MM.1S (cell line): ENCODE data around the gene SLC6A3.

ENCODE experiments used
- EZH2phosphoT487 ChIP-seq: fragments of 300-600 bp; sonication (generic); IDR thresholded peaks from 2 replicates; pipeline ENCODE4 v1.6.1; 2018; ENCODE audit warnings: antibody characterized with exemption, low read length
- TF ChIP-seq, protein P1 (sequence below): fragments of 300-600 bp; sonication (generic); IDR thresholded peaks from 2 replicates; pipeline ENCODE4 v1.5.1; 2016; ENCODE audit warnings: antibody characterized with exemption, low read length, mixed read lengths

- TF ChIP-seq, protein P1, sequence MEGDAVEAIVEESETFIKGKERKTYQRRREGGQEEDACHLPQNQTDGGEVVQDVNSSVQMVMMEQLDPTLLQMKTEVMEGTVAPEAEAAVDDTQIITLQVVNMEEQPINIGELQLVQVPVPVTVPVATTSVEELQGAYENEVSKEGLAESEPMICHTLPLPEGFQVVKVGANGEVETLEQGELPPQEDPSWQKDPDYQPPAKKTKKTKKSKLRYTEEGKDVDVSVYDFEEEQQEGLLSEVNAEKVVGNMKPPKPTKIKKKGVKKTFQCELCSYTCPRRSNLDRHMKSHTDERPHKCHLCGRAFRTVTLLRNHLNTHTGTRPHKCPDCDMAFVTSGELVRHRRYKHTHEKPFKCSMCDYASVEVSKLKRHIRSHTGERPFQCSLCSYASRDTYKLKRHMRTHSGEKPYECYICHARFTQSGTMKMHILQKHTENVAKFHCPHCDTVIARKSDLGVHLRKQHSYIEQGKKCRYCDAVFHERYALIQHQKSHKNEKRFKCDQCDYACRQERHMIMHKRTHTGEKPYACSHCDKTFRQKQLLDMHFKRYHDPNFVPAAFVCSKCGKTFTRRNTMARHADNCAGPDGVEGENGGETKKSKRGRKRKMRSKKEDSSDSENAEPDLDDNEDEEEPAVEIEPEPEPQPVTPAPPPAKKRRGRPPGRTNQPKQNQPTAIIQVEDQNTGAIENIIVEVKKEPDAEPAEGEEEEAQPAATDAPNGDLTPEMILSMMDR = no peak
- TF ChIP-seq EZH2phosphoT487 = no peak
These were observed 92.7 kb downstream of the SLC6A3 start for GRCh38 chr5:1352231-1353219.
